GM21367 (cell line): Measurements from ENCODE around the gene TPSB2.
"Not testable (repeated sequence)": the region's sequence is repeated elsewhere in the genome, so short reads cannot be mapped to it uniquely, and the experiment has no call there.

Experiments
- ATAC-seq: cut with Tn5 transposase; IDR thresholded peaks from one replicate; pipeline ENCODE4 v1.9.1; 2021; ENCODE audit not compliant: unreplicated experiment

Gene TPSB2

DNA sequence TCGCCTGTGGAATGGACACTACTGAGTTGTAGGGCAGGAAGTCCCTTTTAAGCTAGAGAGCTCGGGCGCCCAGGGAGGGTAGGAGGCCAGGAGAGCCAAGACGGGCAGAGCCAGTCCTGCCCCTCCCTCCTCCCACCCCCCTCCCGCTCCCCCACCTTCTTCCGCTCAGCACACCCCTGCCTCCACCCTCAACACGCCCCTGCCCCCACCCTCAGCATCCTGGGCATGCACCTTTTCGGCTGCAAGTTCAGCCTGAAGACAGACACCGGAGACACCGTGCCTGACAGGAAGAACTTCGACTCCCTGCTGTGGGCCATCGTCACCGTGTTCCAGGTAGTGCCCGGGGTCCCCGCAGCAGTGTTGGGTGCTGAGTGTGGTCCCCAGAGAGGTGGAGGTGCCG, 23.2 kb downstream of the TPSB2 start:
- ATAC-seq, result no peak

DNA sequence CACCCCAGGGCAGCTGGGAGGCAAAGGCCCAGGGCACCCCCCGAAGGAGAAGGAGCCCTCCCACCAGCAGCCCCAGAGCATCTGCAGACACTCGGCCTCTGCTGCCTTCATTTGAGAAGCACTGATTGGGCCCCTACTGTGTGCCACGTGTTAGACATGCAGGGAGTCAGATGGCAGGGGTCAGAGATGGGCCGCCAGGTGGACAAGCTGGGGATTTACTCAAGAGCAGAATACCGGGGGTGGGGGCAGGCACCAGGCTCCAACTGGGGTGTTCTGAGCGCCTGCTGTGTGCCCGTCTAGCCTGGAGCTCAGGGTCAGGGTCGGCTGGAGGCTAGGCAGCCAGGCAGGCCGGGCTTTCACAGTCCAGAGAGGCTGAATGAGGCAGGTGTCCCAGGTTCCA, 23.7 kb downstream of the TPSB2 start:
- no peak for ATAC-seq

DNA sequence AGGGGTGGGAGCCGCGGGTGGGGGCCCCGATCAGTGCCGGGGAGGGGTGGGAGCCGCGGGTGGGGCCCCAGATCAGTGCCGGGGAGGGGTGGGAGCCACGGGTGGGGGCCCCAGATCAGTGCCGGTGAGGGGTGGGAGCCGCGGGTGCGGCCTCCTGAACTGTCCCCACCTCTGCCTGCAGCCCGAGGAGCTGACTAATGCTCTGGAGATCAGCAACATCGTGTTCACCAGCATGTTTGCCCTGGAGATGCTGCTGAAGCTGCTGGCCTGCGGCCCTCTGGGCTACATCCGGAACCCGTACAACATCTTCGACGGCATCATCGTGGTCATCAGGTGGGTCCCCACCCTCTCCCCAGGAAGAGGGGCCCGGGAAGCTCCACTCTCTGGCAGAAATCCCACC, 25.1 kb downstream of the TPSB2 start:
- no peak for ATAC-seq

DNA sequence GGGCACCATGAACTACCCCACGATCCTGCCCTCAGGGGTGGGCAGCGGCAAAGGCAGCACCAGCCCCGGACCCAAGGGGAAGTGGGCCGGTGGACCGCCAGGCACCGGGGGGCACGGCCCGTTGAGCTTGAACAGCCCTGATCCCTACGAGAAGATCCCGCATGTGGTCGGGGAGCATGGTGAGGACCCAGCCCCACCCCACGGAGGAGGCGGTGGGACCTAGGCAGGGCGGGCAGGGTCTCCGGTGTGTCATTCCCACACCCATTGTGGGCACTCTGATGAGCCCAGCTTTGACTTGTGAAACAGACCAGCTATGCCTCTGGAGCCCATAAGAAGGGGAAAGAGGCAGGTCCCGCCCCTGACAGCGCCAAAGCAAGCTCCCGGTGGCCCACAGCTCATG, 27.7 kb downstream of the TPSB2 start:
- no peak for ATAC-seq

DNA sequence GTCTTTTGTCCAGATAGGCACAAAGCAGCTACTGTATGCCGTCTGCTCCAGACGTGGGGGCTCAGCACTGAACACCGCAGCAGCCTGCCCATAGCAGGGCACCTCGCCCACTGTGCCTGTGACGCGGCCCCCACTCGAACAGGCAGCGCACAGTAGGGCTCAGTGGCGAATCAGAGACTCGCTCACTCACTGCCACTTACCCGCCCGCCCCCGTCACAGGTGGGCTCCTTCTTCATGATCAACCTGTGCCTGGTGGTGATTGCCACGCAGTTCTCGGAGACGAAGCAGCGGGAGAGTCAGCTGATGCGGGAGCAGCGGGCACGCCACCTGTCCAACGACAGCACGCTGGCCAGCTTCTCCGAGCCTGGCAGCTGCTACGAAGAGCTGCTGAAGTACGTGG, 28.5 kb downstream of the TPSB2 start:
- ATAC-seq, result no peak

DNA sequence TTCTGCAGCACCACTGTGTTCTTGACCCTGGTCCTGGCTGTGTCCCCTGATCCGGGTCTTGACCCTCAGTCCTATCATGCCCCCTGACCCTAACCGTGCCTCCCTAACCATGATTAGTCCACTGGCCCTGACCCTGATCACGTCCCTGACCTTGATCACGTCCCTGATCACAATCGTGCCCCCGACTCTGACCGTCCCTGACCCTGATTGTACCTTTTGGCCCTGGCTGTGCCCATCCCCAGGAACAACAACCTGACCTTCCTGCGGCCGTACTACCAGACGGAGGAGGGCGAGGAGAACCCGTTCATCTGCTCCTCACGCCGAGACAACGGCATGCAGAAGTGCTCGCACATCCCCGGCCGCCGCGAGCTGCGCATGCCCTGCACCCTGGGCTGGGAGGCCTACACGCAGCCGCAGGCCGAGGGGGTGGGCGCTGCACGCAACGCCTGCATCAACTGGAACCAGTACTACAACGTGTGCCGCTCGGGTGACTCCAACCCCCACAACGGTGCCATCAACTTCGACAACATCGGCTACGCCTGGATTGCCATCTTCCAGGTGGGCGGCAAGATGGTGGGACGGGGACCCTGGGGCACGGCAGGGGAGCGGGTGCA, 29.9 kb downstream of the TPSB2 start:
- ATAC-seq, result no peak

DNA sequence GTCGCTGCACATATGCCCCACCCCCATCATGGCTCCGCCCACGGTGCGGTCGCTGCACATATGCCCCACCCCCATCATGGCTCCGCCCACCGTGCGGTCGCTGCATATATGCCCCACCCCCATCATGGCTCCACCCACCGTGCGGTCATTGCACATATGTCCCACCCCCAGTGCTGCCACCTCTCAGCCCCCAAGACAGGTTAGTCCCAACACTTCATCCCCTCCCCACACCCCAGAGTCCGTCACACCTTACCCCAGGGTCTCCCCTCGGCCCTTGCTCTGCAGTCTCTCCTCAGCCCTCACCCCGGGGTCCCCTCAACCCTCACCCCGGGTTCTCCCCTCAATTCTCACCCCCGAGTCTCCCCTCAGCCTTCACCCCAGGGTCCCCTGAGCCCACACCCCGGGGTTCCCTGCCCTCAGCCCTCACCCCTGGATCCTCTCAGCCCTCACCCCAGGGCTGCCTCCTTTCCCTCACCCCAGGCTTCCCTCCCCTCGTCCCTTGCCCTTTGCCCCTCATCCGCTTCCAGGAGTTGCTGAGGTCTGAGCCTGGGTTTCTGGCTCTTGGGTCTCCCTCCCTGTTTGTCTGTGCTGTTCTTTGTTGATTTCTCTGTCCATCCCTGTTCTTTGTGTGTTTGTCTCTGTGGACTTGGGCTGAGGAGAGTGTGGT, 30.5 kb downstream of the TPSB2 start:
- ATAC-seq, result no peak

DNA sequence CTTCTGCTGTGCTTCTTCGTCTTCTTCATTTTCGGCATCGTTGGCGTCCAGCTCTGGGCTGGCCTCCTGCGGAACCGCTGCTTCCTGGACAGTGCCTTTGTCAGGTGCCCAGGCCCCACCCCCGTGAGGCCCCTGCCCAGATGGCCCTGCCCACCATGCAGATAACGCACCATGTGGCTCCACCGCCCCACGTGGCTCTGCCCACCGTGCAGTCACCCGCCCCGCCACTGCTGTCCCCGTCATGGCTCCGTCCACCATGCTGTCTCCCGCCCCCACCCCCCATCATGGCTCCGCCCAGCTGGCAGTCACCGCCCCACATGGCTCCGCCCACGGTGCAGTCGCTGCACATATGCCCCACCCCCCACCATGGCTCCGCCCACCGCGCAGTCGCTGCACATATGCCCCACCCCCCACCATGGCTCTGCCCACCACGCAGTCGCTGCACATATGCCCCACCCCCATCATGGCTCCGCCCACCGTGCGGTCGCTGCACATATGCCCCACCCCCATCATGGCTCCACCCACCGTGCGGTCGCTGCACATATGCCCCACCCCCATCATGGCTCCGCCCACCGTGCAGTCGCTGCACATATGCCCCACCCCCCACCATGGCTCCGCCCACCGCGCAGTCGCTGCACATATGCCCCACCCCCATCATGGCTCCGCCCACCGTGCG, 31.2 kb downstream of the TPSB2 start:
- ATAC-seq, result not testable (repeated sequence)

DNA sequence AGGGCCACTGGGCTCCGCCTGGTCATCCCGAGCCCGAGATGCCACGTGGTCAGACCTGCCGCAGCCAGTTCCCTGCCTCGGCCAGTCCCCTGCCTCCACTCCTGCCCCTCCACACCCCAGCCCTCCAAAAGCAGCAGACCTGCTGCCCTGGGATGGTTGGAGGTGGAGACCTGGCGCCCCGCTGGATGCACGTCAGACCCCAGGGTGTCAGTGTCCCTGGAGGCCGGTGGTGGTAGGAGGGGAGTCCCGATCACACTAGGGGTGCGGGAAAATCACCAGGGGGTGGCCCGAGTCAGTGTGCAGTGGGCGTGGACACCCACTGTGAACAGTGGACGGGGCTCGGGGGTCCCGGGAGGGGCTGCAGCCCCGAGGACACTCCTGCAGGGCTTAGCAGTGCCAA, 31.8 kb downstream of the TPSB2 start:
- ATAC-seq, result no peak

DNA sequence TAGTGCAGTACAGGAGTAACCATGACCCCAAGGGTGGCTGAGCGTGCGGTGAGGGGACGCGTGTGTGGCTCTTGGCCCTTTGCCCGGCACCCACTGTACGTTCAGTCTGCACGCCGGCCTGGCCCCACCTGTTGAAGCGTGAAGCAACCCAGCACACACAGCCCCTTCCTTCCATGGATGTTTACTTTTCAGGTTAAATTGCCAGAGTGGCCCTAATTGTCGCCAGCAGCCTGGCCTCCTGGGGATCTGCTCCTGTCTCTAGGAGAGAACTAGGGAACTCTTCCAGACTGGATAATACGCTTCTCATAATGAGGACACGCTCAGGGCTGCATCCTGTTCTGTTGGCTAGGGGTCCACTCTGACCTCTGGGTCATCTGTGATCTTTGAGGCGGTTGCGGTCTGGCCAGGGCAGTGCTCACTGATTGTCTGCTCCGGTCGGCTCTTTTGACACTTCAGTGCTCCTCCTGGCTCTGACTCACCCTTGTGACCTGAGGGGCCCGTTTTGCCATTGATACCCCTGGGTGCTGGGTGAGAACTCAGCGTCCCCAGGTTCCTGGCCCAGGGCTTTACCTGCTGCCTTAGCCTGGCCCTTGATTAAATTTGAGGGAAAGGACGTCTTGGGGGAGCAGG, 32.6 kb downstream of the TPSB2 start:
- no peak for ATAC-seq

DNA sequence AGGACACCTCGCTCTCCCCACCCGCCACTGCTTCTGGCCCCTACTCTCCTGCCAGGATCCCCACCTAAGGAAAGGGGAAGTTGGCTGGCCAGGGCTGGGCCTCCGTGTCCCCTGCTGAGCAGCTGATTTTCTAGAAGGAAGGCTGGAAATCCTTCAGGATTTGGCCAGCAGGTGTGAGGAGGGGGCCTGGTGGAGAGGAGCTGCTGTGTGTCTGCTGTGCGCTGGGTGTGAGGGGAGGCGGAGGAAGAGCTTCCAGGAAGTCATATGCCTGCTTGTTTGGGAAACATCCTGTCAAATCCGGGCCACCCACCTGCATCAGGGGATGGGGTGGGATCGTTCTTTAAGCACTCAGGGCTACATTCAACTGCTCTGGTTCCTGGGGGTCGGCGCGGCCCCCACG, 33.5 kb downstream of the TPSB2 start:
- ATAC-seq, result no peak

DNA sequence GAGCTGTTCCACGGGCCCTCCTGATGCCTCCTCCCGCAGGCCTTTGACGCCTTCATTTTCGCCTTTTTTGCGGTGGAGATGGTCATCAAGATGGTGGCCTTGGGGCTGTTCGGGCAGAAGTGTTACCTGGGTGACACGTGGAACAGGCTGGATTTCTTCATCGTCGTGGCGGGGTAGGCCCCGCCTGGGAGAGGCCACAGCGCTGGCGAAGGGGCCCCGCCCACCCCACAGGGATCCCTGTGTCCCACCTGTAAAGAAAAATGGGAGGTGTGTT, 34.7 kb downstream of the TPSB2 start:
- no peak for ATAC-seq

DNA sequence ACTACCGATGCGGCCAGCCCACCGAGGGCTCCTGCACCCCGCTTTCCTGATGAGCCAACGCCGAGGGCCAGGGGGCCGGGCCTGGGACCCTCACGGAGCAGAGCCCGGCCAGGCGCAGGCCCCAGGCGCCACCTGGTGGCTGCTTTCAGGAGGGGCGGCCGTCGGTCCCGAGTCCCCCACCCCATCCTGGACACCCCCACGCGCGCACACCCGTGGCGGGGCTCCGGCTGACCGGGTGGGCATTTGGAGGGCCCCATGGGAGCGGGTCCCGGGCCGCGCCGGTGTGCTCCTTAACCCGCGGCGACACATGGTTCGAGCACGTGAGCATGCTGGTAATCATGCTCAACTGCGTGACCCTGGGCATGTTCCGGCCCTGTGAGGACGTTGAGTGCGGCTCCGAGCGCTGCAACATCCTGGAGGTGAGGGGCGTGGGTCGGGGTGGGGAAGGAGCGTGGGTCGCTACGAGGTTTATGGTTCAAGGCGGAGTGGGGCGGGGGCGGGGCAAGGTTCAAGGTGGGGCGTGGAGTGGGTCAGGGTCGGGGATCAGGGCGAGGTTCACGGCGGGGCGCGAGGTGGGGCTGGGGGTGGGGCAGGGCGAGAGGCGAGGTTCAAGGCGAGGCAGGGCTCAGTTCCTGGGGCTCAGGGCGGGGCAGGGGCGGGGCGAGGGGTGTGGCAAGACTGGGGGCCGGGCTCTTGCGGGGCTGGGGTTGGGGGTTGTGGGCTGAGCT, 35.2 kb downstream of the TPSB2 start:
- ATAC-seq, result no peak

DNA sequence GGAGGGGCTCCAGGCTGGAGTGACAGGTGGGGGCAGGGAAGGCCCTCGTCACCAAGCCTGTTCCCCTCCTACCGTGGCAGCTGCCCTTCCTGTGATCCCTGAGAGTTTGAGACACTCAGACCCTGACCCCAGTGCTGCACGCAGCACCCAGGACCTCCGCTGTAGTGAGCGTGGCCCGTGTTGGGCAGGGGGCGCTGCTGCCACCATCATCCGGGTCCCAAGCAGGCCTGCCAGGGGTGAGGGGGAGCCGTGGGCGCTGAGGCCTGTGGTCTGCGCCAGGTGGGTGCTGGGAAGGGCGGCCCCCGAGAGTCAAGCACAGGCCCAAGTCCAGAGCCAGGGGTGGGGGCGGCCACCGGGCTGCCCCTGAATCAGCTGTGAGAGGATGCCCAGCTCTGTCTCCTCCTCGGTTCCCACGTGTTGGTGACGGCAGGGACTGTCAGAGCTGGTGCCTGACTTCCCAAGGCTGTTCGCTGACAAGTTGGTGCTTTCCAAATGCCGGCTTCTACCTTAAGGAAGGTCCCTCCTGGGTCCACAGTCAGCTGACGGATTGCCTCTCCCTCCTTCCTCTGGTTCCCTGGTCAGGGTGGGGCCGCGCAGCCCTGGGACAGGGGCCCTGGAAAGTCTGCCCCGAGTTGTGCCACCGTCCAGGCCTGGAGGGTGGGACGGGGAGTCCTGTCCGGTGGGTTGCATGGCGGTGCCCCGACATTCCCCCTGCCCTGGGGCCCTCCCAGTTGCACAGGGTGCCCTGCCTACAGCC, 36.0 kb downstream of the TPSB2 start:
- ATAC-seq, result no peak

DNA sequence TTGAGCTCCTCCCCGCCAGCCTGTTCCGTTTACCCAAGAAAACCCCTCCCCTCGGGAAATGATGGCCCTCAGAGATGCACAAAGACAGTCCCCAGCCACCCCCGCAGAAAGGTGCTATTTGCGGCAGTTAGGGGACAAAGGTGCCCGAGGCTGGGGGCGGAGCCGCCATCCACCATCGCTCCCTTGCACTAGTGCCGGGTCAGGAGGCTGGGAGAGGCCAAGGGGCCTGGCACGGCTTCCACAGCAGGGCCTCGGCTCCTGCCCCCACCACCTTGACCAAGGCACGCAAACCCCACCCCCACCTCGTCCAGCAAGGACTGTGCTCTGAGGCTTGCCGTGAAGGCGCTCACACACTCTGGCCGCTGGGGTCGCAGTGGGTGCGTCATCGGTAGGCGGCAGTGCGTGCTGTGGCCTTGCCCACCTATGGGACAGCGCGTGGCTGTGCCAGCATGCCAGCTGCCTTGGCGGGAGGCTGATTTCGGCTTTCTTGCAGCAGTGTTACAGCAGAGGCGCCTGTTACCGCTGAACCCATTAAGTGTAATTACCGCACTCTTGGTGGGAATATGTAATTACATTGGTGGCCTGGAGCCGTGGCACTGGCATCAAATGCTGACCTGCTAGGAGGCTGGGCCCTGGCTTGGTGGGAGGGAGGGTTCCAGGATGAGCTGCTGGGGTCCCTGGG, 36.7 kb downstream of the TPSB2 start:
- ATAC-seq, result no peak

DNA sequence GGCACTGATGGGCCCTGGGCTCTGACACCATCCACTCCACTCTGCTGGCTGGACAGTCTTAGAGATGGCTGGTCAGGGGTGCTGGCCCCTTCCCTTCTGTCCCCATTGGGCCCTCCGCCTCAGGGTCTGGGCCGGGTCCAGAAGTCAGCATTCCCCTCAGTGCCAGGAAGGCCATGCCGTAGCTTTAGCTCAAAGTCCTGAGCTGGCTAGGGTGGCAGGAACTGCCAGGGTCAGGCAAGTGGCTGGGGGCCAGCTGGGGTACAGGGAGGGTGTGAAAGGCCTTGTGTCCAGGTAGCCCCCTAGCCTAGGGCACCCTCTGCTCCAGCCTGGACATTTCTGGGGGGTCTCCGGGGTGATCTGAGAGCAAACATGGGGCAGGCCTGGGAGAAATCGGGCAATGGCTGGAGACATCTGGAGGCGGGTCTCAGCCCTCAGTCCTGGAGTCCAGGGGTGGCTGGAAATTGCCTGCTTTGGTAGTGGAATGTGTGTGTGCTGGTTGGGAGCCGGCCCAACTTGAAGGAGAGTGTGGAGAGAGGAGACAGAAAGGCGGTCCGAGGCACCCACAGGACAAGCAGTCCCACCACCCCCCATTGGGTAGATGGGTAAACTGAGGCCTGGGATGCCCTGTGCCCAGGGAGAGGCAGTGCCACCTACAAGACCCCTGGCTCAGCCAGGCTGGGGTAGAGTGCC, 37.5 kb downstream of the TPSB2 start:
- ATAC-seq, result no peak

DNA sequence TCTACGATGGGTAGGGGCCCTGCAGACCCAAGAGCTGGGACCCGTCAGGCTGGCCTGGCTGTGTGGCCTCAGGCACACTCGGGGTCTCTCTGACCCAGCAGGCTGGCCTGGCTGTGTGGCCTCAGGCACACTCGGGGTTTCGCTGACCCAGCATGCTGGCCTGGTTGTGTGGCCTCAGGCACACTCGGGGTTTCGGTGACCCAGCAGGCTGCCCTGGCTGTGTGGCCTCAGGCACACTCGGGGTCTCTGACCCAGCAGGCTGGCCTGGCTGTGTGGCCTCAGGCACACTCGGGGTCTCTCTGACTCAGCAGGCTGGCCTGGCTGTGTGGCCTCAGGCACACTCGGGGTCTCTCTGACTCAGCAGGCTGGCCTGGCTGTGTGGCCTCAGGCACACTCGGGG, 39.2 kb downstream of the TPSB2 start:
- ATAC-seq, result not testable (repeated sequence)

DNA sequence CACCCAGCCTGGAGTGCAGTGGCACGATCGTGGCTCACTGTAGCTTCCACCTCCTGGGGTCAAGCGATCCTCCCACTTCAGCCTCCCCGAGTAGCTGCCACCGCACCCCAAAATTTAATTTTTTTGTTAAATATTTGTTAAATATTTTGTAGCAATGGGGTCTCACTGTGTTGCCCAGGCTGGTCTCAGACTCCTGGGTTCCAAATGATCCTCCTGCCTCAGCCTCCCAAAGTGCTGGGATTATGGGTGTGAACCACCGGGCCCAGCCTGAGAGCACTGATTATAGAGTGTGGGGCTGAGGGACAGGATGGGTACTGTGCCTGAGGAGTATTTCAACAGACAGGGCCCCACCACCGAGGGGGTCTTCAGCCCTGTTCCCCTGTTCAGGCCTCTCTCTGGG, 40.5 kb downstream of the TPSB2 start:
- no peak for ATAC-seq

DNA sequence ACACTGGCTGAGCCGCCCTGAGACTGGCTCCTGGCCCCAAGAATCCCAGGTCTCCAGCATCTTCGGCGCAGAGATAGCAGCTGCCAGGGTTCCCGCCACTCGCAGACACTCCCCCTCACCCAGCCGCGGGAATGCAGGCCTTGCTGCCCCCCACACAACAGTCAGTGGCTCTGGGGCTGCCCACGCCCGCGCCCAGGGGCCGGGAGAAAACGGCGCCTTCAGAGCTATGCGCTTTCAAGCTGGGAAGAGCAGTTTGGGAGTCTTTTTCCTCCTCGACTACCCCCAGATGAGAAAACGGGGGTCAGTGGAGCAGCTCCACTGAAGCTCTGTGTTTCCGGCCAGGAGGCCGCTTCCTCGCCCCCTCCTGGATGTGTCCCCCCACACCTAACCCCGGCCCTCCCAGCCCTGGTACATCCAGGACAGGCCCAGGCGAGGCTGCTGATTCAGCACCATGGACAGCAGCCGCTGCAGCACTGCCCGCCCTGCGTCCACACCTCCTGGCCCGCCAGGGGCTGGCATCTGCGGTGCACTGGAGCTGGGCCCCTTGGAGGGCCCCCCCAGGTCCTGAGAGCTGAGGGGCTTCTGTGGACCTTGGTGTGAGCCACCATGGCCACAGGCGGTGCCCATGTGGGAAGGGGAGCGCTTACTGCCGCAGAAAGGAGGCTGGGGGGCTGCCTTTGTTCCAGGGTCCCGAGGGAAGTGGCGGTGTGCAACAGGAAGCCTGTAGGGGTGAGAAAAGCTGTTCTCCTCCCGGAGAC, 41.4 kb downstream of the TPSB2 start:
- no peak for ATAC-seq
